Measurements from ENCODE around the gene ATP8B3. TPM values are rescaled to one million over a fixed set of nuclear protein-coding genes. Genes with fewer than 3 reads are reported as not detected.

ATP8B3 gene
- total RNA-seq, 2 donors from 2014 or later, result 2.3 to 3.4 TPM

GRCh38 chr19:1825909-1826556 is 14.0 kb upstream of the ATP8B3 start:
- Histone ChIP-seq H3K27me3 (ENCODE audit: control insufficient read depth, insufficient read depth, low read length, poor library complexity, severe bottlenecking) (no peaks in the 10 kb centered on the region), H3K4me1 (ENCODE audit: control insufficient read depth, insufficient read depth, low read length) (peaks cover 6% of the 10 kb centered on the region), H3K36me3 (ENCODE audit: control insufficient read depth, insufficient read depth, low read length) (peaks cover 26% of the 10 kb centered on the region), H3K9me3 (ENCODE audit: control insufficient read depth, low read length) (no peaks in the 10 kb centered on the region), H3K9ac (ENCODE audit: extremely low read depth, low read length, poor library complexity, severe bottlenecking) (no peak overlapping the region), H3K27ac (ENCODE audit: low read depth, low read length) (no peak overlapping the region), H3K4me3 (ENCODE audit: low read length) (no peak overlapping the region)
- peaks cover 24% of the 10 kb centered on the region for H3K36me3 Mint-ChIP-seq (ENCODE audit: low read depth)
- DNase-seq, result peak; percentile 96
- peak overlapping the region; percentile 86 for H3K27ac Mint-ChIP-seq
- H3K9me3 Mint-ChIP-seq, result no peaks in the 10 kb centered on the region
- H3K4me3 Mint-ChIP-seq, result no peak overlapping the region
- peak; percentile 94 for TF ChIP-seq CTCF (conservative IDR thresholded peaks at IDR 0.05)
- no peaks in the 10 kb centered on the region for H3K27me3 Mint-ChIP-seq (ENCODE audit: insufficient read depth)
- H3K4me1 Mint-ChIP-seq, result peaks cover 1% of the 10 kb centered on the region
- WGBS, 2 experiments (ENCODE audit: insufficient coverage in 1 of 2, insufficient read length in 1 of 2), result 29 to 54% methylated on average over 4 to 15 of the region's 15 CpGs

- H3K9ac ChIP-seq (ENCODE audit: extremely low read depth, low read length, poor library complexity, severe bottlenecking), result no peak overlapping the region
- WGBS, 2 experiments (ENCODE audit: insufficient coverage in 1 of 2, insufficient read length in 1 of 2), result 92% methylated on average over 14 of the region's 14 CpGs
- H3K36me3 ChIP-seq (ENCODE audit: control insufficient read depth, insufficient read depth, low read length), result peaks cover 26% of the 10 kb centered on the region
- DNase-seq, result no peak
- H3K27me3 ChIP-seq (ENCODE audit: control insufficient read depth, insufficient read depth, low read length, poor library complexity, severe bottlenecking), result no peaks in the 10 kb centered on the region
- peaks cover 6% of the 10 kb centered on the region for H3K4me1 ChIP-seq (ENCODE audit: control insufficient read depth, insufficient read depth, low read length)
- H3K27ac ChIP-seq (ENCODE audit: low read depth, low read length), result no peak overlapping the region
- no peaks in the 10 kb centered on the region for H3K27me3 Mint-ChIP-seq (ENCODE audit: insufficient read depth)
- H3K9me3 Mint-ChIP-seq, result no peaks in the 10 kb centered on the region
- no peaks in the 10 kb centered on the region for H3K9me3 ChIP-seq (ENCODE audit: control insufficient read depth, low read length)
- H3K27ac Mint-ChIP-seq, result peak overlapping the region; percentile 17
- TF ChIP-seq CTCF (conservative IDR thresholded peaks at IDR 0.05), result no peak
- peaks cover 1% of the 10 kb centered on the region for H3K4me1 Mint-ChIP-seq
- no peak overlapping the region for H3K4me3 Mint-ChIP-seq
- H3K4me3 ChIP-seq (ENCODE audit: low read length), result no peak overlapping the region
- peaks cover 25% of the 10 kb centered on the region for H3K36me3 Mint-ChIP-seq (ENCODE audit: low read depth)
Observed at GRCh38 chr19:1824252-1824622, 12.2 kb upstream of the ATP8B3 start.

GRCh38 chr19:1823539-1824251 is 11.6 kb upstream of the ATP8B3 start:
- peaks cover 25% of the 10 kb centered on the region for H3K36me3 Mint-ChIP-seq (ENCODE audit: low read depth)
- WGBS, 2 experiments (ENCODE audit: insufficient coverage in 1 of 2, insufficient read length in 1 of 2), result 92% methylated on average over 26 to 36 of the region's 36 CpGs
- H3K27me3 ChIP-seq (ENCODE audit: control insufficient read depth, insufficient read depth, low read length, poor library complexity, severe bottlenecking), result no peaks in the 10 kb centered on the region
- no peak overlapping the region for H3K4me3 Mint-ChIP-seq
- H3K27me3 Mint-ChIP-seq (ENCODE audit: insufficient read depth), result no peaks in the 10 kb centered on the region
- peaks cover 26% of the 10 kb centered on the region for H3K36me3 ChIP-seq (ENCODE audit: control insufficient read depth, insufficient read depth, low read length)
- TF ChIP-seq CTCF (conservative IDR thresholded peaks at IDR 0.05), result no peak
- H3K4me1 ChIP-seq (ENCODE audit: control insufficient read depth, insufficient read depth, low read length), result peaks cover 6% of the 10 kb centered on the region
- DNase-seq, result peak; percentile 66
- no peak overlapping the region for H3K4me3 ChIP-seq (ENCODE audit: low read length)
- H3K27ac Mint-ChIP-seq, result no peak overlapping the region
- H3K4me1 Mint-ChIP-seq, result peaks cover 1% of the 10 kb centered on the region
- H3K9me3 ChIP-seq (ENCODE audit: control insufficient read depth, low read length), result no peaks in the 10 kb centered on the region
- no peak overlapping the region for H3K9ac ChIP-seq (ENCODE audit: extremely low read depth, low read length, poor library complexity, severe bottlenecking)
- H3K27ac ChIP-seq (ENCODE audit: low read depth, low read length), result no peak overlapping the region
- H3K9me3 Mint-ChIP-seq, result no peaks in the 10 kb centered on the region

Measured in endodermal cell (in vitro differentiated cells).